T47D (cell line): ENCODE measurements around the gene NCOA1.
"Not testable (repeated sequence)": the region's sequence is repeated elsewhere in the genome, so short reads cannot be mapped to it uniquely, and the experiment has no call there.

ENCODE experiments used
- DNase-seq, 2 experiments: peaks; one replicate each; pipeline versions ENCODE4 v3.0.0 to v3.0.0-alpha.2; 2011 to 2012; ENCODE audit warnings: low read depth in 1 of 2, low spot score in 1 of 2
- JUND ChIP-seq: IDR thresholded peaks from 2 replicates; pipeline ENCODE4 v1.6.1; 2012; ENCODE audit warnings: low read depth
- in situ Hi-C: cut with HindIII; loops from 2 replicates; pipeline ENCODE4 v1.10.0; 2016; ENCODE audit warnings: low sequenced_read_pairs, low pct_unique_long_range_greater_than_20kb

NCOA1 gene

DNA sequence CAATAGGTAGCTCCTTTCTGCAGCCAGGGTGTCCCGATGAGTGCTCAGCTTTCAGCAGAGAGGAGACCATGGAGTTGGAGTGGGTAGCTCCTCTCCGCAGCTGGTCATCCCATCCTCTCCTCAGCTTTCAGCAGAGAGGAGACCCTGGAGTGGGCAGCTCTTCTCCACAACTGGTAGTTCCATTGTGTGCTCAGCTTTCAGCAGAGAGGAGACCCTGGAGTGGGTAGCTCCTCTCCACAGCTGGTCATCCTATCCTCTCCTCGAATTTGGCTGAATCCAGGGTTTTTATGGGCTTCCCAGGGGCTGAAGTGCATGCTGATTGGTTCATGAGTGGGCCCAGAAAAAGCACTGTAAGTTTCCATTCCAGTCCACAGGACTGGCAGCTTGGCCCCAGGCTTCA, 75.2 kb downstream of the NCOA1 start:
- in situ Hi-C loops: no loop called here

GRCh38 chr2:24566630-24567029, 75.6 kb downstream of the NCOA1 start:
- in situ Hi-C loops: no loop called here
- DNase-seq: no peak
- TF ChIP-seq JUND: no peak

More for the DNA sequence above, 75.2 kb downstream of the NCOA1 start:
- no peak for TF ChIP-seq JUND
- DNase-seq: no peak

DNA sequence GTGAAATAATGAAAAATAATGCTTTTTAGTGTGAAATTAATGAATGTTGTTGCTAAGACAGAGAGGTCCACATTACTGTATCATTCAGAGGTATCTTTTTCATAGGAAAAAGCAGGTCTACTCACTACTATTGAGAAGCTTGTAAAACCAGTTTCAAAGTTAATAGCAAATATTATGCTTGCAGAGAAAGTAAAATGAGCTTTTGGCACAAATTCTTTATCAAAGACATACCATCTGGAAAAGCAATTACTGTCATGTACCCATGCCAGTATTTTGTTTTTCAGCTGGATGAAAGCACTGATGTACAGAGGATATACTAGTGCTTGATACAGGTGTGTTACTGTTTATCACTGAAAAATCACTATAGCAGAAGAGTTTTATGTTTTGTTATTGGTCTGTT, 77.5 kb downstream of the NCOA1 start:
- no peak for TF ChIP-seq JUND
- no peak for DNase-seq
- in situ Hi-C loops: no loop called here

- in situ Hi-C loops, DNase-seq: not testable (repeated sequence)
Measured at GRCh38 chr2:24569565-24569964, 78.5 kb downstream of the NCOA1 start.

- in situ Hi-C loops: no loop called here
- DNase-seq: no peak
- no peak for TF ChIP-seq JUND
Measured at GRCh38 chr2:24570225-24570624, 79.2 kb downstream of the NCOA1 start.

DNA sequence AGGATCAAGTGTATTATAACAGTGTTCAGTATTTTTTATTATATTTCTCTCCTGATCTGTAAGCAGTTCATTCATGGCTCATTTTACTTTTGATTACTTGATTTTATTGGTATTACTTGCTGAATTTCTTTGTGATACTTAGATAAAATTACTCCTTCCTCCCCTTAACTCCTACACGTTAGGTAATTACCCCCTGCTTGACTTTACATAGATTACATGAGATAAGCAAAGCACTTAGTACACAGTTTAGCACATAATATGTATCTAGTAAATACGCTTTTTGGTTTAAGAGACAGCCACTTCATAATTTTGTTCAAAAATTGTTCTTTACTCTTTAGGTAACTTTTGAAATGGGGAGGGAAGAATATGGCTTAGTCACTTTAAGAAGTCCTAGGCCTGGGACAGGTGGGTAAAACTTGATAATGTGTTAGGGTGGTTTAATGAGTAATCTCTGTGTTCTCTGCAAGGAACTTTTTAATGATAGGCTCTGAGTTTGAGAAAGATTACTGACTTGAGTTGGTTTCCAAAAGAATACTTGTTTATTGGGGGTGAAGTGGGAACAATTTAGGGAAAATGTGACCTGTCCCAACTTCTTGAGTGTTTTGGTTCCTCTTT, 80.9 kb downstream of the NCOA1 start:
- in situ Hi-C loops: no loop called here
- no peak for DNase-seq
- no peak for TF ChIP-seq JUND

- in situ Hi-C loops: no loop called here
- no peak for DNase-seq
- TF ChIP-seq JUND: no peak
Measured at GRCh38 chr2:24576146-24576545, 85.1 kb downstream of the NCOA1 start.

DNA sequence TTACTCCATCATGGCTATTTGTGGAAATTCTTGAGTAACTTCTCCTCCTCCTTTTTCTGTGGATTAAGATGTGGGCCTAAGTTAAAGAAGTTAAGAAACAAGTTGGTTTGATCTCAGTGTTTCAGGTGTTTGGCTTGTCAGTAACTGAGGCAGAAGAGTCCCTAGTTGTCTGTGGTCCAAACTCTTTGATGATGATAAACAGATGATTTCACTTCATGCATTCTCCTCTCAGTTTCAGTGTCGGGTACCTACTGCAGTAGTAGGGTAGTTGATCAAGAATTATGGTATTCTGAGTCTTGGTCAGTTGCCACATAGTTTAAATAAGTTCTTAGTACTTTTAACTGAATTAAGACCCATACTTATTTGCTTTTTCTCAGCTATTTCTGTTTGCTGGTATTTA, 85.6 kb downstream of the NCOA1 start:
- no peak for TF ChIP-seq JUND
- DNase-seq: no peak
- in situ Hi-C loops: no loop called here

- DNase-seq: no peak
- TF ChIP-seq JUND: no peak
- in situ Hi-C loops: no loop called here
Measured at GRCh38 chr2:24577481-24577880, 86.4 kb downstream of the NCOA1 start.

DNA sequence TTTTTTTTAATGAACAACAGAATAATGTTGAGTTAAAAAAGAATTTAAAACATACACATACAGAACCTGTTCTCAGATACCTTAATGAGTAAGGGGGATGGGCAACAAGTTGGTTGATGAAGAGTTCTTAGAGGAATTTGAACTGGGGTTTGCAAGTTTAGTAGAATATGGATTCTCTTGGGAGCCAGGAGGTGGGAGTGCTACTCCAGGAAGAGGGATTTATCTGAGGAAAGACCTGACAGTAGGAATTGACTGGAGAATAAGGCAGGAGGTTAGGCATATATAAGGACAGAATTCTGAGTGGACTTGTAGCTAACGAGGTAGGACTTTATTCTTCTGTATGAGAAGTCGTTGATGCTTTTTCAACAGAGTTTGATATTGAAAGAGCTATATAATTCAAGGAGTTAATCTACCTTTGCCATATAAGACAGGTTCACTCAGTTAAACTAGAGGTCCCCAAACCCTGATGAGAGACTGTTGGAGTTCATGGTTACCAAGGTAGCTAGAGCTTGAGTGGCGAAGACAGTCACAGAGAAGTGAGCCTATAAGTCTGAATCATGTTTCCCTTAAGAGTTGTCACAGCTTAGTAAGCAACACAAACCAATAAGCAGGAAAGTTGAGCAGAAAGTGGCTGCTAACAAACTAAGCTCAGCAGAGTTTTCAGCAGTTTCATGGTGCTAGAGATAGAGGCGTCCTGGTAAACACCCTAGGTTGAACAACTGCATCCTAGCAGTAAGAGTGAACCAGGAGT, 88.2 kb downstream of the NCOA1 start:
- no peak for DNase-seq
- in situ Hi-C loops: no loop called here
- no peak for TF ChIP-seq JUND

DNA sequence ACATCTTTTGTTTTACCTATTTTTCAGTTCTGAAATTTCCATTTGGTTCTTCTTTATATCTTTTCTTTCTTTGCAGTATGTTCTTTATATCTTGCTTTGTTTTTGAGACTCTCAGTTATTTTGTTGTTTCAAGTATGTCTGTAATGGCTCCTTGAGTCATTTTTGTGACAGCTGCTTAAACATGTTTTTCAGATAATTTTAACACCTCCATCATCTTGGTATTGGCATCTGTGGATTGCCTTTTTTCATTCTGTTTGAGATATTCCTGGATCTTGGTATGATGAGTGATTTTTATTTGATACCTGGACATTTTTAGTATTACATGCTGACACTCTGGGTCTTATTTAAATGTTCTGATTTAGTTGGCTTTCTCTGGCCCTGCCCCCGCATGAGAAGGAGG, 89.5 kb downstream of the NCOA1 start:
- DNase-seq: no peak
- in situ Hi-C loops: no loop called here
- TF ChIP-seq JUND: no peak

GRCh38 chr2:24581971-24582370, 90.9 kb downstream of the NCOA1 start:
- in situ Hi-C loops, DNase-seq: not testable (repeated sequence)

DNA sequence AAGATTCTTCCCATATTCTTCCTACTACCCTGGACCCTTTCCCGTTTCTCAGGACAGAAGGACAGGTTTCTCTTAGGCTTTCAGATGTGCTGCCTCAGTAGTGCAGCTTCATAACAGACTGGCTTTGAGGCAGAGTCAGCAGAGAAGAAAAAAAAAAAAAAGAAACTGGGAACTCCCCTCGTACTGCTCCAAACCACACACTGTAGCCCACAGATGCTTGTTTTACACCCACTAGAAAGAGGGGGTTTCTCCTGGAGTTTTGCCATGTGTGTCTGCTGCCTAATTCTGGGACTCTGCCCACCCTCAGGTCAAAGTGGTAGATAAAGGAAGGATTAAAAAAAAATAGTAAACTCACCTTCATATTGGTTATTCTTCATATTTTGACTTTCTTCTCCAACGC, 95.9 kb downstream of the NCOA1 start:
- TF ChIP-seq JUND: no peak
- no peak for DNase-seq
- in situ Hi-C loops: no loop called here

GRCh38 chr2:24588294-24588693, 97.2 kb downstream of the NCOA1 start:
- in situ Hi-C loops: no loop called here
- no peak for DNase-seq
- no peak for TF ChIP-seq JUND
